Measurements from ENCODE around the gene RAD50.
A peak's percentile ranks its signal among the peaks of the same experiment; 100 is the strongest.

The RAD50 gene

DNA sequence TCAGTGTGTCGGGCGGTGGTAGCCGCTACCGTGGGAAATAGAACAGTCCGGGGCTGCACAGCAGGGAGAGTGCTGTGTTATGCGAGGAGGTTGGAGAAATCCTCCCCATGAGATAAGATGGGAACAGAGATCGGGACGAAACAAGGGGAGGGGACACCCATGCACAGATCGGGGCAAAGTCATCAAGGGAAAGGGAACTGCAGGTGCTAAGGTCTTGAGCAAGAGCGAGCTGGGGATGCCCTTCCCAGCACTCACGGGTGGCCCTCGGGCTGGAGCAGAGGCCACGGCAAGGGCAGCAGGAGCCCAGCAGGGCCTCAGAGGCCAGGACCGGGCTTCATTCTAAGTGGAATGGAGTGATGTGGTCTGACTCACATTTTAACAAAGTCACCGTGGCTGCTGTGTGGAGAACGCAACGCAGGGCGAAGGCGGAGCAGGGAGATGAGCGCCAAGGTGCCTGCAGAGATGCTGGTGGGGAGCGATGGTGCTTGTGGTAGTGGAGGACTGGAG lies 108.8 kb downstream of the RAD50 start:
- H3K4me1 Mint-ChIP-seq = peaks cover 20% of the 10 kb centered on the region
- H3K4me3 Mint-ChIP-seq = no peak overlapping the region
- no peaks in the 10 kb centered on the region for H3K36me3 Mint-ChIP-seq
- no peak for ATAC-seq (ENCODE audit: low read depth)
- H3K27me3 Mint-ChIP-seq = peaks cover 7% of the 10 kb centered on the region
- H3K27ac Mint-ChIP-seq = no peak overlapping the region
- DNase-seq (ENCODE audit: low spot score in 2 of 2) = no peak
- no peaks in the 10 kb centered on the region for H3K9me3 Mint-ChIP-seq

GRCh38 chr5:132666310-132667123 lies 109.7 kb downstream of the RAD50 start:
- DNase-seq (ENCODE audit: low spot score in 2 of 2) = no peak
- no peaks in the 10 kb centered on the region for H3K9me3 Mint-ChIP-seq
- no peaks in the 10 kb centered on the region for H3K36me3 Mint-ChIP-seq
- peaks cover 7% of the 10 kb centered on the region for H3K27me3 Mint-ChIP-seq
- H3K4me1 Mint-ChIP-seq = peaks cover 15% of the 10 kb centered on the region
- ATAC-seq (ENCODE audit: low read depth) = no peak
- H3K4me3 Mint-ChIP-seq = no peak overlapping the region
- no peak overlapping the region for H3K27ac Mint-ChIP-seq

DNA sequence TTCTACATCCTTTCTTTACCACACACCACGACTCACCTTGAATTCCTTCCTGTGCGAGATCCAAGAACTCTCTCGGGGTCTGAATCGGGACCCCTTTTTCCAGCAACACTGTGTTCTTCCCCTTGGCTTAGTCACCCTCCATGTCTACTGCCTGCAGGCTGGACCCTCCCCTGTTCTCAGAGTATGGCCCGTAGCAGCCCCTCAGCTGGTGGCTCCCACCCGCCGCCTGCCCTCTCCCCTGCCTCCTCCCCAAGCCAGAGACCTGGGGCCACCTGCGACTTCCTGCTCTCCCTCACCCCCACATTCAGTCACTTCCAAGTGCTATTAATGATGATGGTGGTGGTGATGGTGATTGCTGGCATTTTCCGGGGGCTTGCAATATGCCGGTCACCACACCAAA lies 110.5 kb downstream of the RAD50 start:
- no peak for DNase-seq (ENCODE audit: low spot score in 2 of 2)
- no peak overlapping the region for H3K27ac Mint-ChIP-seq
- no peak overlapping the region for H3K4me3 Mint-ChIP-seq

GRCh38 chr5:132667761-132668705 lies 111.3 kb downstream of the RAD50 start:
- DNase-seq (ENCODE audit: low spot score in 2 of 2) (no peak), ATAC-seq (ENCODE audit: low read depth) (no peak)
- peaks cover 7% of the 10 kb centered on the region for H3K27me3 Mint-ChIP-seq
- no peaks in the 10 kb centered on the region for H3K9me3 Mint-ChIP-seq
- H3K4me1 Mint-ChIP-seq = peaks cover 8% of the 10 kb centered on the region
- no peaks in the 10 kb centered on the region for H3K36me3 Mint-ChIP-seq
- H3K4me3 Mint-ChIP-seq = no peak overlapping the region
- H3K27ac Mint-ChIP-seq = no peak overlapping the region

More for the DNA sequence above, 110.5 kb downstream of the RAD50 start:
- no peaks in the 10 kb centered on the region for H3K36me3 Mint-ChIP-seq
- no peak for ATAC-seq (ENCODE audit: low read depth)
- H3K27me3 Mint-ChIP-seq = peaks cover 7% of the 10 kb centered on the region
- H3K9me3 Mint-ChIP-seq = no peaks in the 10 kb centered on the region
- peaks cover 10% of the 10 kb centered on the region for H3K4me1 Mint-ChIP-seq

DNA sequence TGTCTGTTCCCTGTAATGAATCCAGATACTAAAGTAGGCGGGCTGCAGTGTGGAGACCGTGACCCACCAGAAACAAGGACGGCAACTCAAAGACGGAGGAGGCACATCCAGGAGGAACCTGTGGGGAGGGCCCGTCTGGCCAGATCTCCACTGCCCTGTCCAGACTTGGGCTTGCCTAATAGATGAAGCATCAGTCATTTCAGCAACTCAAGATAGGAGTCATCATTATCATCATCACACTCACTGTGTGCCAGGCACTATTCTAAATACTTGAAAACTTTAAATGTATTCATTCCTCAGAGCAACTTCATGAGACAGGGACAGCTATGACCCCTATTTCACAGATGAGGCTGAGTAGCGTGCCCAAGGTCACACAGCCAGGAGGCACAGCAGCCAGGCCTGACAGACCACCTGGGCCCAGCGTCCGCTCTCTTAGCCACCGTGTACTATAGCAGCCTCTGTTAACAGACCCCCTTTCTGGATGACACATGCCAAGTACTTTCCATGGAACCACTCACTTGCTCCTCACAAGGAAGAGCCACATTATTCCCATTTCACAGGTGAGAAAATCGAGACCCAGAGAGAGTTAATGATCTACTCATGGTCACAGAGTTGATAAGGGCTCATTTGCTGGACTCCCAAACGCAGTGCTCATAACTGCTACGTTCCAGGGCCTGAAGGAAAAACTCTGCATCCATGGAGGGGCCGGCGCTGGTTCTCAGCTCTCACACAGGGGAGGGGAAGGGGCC lies 112.1 kb downstream of the RAD50 start:
- Mint-ChIP-seq H3K4me1 (peaks cover 3% of the 10 kb centered on the region), H3K4me3 (no peak overlapping the region), H3K27ac (no peak overlapping the region), H3K36me3 (no peaks in the 10 kb centered on the region), H3K27me3 (peaks cover 7% of the 10 kb centered on the region), H3K9me3 (no peaks in the 10 kb centered on the region)
- ATAC-seq (ENCODE audit: low read depth) (no peak), DNase-seq (ENCODE audit: low spot score in 2 of 2) (no peak)

DNA sequence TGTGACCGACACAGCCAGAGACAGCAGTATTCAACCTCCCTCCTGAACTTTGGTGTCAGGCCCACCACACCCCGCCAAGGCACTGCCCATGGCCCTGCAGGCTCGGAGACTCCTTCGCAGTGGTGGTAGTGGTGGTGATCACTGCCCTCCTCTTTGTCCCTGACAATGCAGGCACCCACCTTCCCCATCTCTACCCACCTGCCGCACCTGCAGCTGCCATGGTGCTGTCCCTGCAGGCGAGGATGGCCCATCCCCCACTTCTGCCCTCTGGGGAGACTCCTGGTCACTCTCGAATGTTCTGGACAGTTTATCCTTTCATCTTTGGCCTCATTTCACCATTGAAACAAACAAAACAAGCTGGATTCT lies 112.7 kb downstream of the RAD50 start:
- Mint-ChIP-seq H3K27me3 (peaks cover 7% of the 10 kb centered on the region), H3K27ac (no peak overlapping the region), H3K9me3 (no peaks in the 10 kb centered on the region), H3K4me1 (no peaks in the 10 kb centered on the region), H3K4me3 (no peak overlapping the region), H3K36me3 (no peaks in the 10 kb centered on the region)
- DNase-seq (ENCODE audit: low spot score in 2 of 2) = no peak
- ATAC-seq (ENCODE audit: low read depth) = no peak

DNA sequence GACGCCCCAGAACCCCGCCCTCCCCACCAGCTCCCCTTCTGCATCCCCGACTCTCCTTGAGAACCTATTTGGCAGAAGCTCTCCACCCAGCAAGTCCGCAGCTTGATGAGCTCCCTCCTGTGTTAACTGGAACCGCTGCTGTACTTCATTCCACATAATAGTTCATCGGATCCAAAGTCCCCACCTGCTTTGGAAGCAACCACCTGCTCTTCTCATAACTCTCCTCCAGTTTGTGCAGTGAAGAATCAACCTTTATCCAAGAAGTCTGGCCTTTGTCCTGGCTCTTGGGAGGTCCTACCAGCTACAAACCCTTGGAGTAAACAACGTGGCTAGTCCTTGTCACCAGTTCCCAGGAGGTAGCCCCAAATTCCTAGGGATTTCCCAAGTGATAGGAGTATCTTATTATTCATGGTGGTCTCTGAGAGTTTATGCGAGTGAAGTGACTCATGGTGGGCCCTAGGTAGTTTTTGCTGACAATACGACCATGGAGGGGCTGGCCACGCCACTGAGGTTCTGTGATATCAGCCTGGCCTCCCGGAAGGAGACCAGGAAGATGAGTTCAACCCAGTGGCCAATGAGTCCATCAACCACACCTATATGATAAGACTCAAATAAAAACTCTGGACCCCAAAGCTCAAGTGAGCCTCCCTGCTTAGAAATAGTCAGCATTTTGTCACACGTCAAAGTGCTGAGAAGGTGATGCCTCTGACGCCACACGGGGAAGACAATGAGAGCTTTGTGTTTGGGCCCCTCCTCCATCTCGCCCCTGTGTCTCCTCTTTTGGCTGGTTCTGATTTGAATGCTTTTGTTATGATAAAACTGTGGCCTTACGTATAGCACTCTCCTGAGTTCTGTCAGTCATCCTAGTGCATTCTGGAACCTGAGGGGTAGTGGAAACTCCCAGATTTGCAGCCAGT lies 113.4 kb downstream of the RAD50 start:
- ATAC-seq (ENCODE audit: low read depth) = no peak
- no peaks in the 10 kb centered on the region for H3K36me3 Mint-ChIP-seq

DNA sequence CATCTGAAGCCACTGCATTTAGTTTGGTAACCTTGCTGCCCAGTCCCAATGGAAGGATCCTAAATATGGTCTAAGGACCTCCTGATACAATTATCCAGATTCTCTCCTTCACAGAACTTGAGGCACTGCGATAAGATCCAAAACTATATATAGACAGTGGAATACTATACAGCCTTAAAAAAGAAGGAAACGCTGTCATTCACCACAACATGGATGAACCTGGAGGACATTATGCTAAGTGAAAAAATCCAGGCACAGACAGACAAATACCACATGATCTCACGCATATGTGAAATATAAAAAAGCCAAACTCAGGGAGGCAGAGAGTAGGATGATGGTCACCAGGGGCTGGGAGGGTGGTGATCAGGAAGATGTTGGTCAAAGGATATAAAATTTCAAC lies 114.2 kb downstream of the RAD50 start:
- no peak overlapping the region for H3K27ac Mint-ChIP-seq
- no peak for DNase-seq (ENCODE audit: low spot score in 2 of 2)
- peaks cover 7% of the 10 kb centered on the region for H3K27me3 Mint-ChIP-seq
- peaks cover 4% of the 10 kb centered on the region for H3K4me1 Mint-ChIP-seq
- H3K4me3 Mint-ChIP-seq = no peak overlapping the region
- no peak for ATAC-seq (ENCODE audit: low read depth)
- no peaks in the 10 kb centered on the region for H3K36me3 Mint-ChIP-seq
- H3K9me3 Mint-ChIP-seq = no peaks in the 10 kb centered on the region

More for the DNA sequence above, 113.4 kb downstream of the RAD50 start:
- DNase-seq (ENCODE audit: low spot score in 2 of 2) = no peak
- H3K9me3 Mint-ChIP-seq = no peaks in the 10 kb centered on the region
- H3K4me1 Mint-ChIP-seq = peaks cover 4% of the 10 kb centered on the region
- no peak overlapping the region for H3K4me3 Mint-ChIP-seq
- H3K27ac Mint-ChIP-seq = no peak overlapping the region
- H3K27me3 Mint-ChIP-seq = peaks cover 7% of the 10 kb centered on the region

DNA sequence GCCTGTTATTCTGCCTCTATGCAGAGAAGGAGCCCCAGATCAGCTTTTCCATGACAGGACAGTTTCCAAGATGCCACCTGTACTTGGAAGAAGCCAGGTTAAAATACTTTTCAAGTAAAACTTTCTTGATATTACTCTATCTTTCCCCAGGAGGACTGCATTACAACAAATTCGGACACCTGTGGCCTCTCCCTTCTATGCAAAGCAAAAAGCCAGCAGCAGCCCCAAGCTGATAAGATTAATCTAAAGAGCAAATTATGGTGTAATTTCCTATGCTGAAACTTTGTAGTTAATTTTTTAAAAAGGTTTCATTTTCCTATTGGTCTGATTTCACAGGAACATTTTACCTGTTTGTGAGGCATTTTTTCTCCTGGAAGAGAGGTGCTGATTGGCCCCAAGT lies 116.7 kb downstream of the RAD50 start:
- H3K36me3 Mint-ChIP-seq = no peaks in the 10 kb centered on the region
- H3K9me3 Mint-ChIP-seq = no peaks in the 10 kb centered on the region
- no peak overlapping the region for H3K27ac Mint-ChIP-seq
- H3K4me3 Mint-ChIP-seq = no peak overlapping the region
- ATAC-seq (ENCODE audit: low read depth) (no peak), DNase-seq (ENCODE audit: low spot score in 2 of 2) (no peak)
- peaks cover 4% of the 10 kb centered on the region for H3K4me1 Mint-ChIP-seq
- peaks cover 3% of the 10 kb centered on the region for H3K27me3 Mint-ChIP-seq

DNA sequence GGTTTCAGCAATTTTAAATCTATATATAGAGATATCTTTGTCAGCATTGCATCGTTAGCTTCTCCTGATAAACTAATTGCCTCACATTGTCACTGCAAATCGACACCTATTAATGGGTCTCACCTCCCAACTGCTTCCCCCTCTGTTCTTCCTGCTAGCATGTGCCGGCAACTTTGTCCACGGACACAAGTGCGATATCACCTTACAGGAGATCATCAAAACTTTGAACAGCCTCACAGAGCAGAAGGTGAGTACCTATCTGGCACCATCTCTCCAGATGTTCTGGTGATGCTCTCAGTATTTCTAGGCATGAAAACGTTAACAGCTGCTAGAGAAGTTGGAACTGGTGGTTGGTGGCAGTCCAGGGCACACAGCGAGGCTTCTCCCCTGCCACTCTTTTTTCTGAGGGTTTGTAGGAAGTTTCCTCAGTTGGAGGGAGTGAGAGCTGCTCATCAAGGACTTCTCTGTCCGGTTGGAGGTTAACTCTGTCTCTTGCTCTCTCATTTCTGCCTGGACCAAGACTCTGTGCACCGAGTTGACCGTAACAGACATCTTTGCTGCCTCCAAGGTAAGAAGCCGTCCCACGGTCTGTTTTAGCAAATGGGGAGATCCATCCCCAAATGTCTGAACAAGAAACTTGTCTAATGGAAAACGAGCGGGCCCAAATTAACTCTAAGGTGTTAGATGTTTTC lies 117.3 kb downstream of the RAD50 start, which contains the start of gene IL4:
TSS of gene IL4 (plus strand) at position 51 of the 692 bp plus-strand sequence. CDS start at position 113, 62 bp downstream.
- Mint-ChIP-seq H3K4me3 (no peak within 1 kb of the TSS), H3K9me3 (no peaks in the 10 kb centered on the region), H3K4me1 (peaks cover 4% of the 10 kb centered on the region), H3K27ac (no peak within 1 kb of the TSS), H3K27me3 (peaks cover 3% of the 10 kb centered on the region), H3K36me3 (no peaks in the 10 kb centered on the region)
- DNase-seq (ENCODE audit: low spot score in 2 of 2) = no peak
- ATAC-seq (ENCODE audit: low read depth) = no peak

GRCh38 chr5:132674671-132675506 lies 118.1 kb downstream of the RAD50 start:
- no peak for DNase-seq (ENCODE audit: low spot score in 2 of 2)
- H3K36me3 Mint-ChIP-seq = no peaks in the 10 kb centered on the region
- peaks cover 4% of the 10 kb centered on the region for H3K4me1 Mint-ChIP-seq
- H3K9me3 Mint-ChIP-seq = no peaks in the 10 kb centered on the region
- ATAC-seq (ENCODE audit: low read depth) = peak; percentile 53
- peaks cover 3% of the 10 kb centered on the region for H3K27me3 Mint-ChIP-seq
- no peak overlapping the region for H3K27ac Mint-ChIP-seq
- H3K4me3 Mint-ChIP-seq = no peak overlapping the region

All from memory B cell (primary cell).